Left lung (tissue), 10 donors: ENCODE measurements around the gene RRBP1. TPM values are rescaled to one million over a fixed set of nuclear protein-coding genes. Genes with fewer than 3 reads are reported as not detected.
A peak's percentile ranks its signal among the peaks of the same experiment; 100 is the strongest.

Experiments used
- ATAC-seq: fragments of 200-7000 bp; cut with Tn5 transposase; one replicate; pipeline ENCODE4 v1.9.1; 2020; ENCODE audit warnings: moderate library complexity
- DNase-seq, 4 donors: peaks; one replicate each; pipeline ENCODE4 v3.0.0-alpha.2; 2013 to 2020
- H3K27ac ChIP-seq, 2 donors: fragments of 200-600 bp; sonication (generic) in 1 of 2; one replicate each; pipeline versions ENCODE4 v1.5.0 to v1.8.0; 2020 to 2021
- H3K27me3 ChIP-seq, 2 donors: fragments of 200-600 bp; sonication (generic) in 1 of 2; one replicate each; pipeline versions ENCODE4 v1.5.0 to v1.8.0; 2020 to 2021
- H3K36me3 ChIP-seq, 2 donors: fragments of 200-600 bp; sonication (generic) in 1 of 2; one replicate each; pipeline versions ENCODE4 v1.5.0 to v1.8.0; 2020 to 2021
- H3K4me1 ChIP-seq, 2 donors: fragments of 200-600 bp; one replicate each; pipeline ENCODE4 v1.8.0; 2021
- H3K4me3 ChIP-seq, 2 donors: fragments of 200-600 bp; sonication (generic) in 1 of 2; one replicate each; pipeline versions ENCODE4 v1.5.0 to v1.8.0; 2020 to 2021; ENCODE audit warnings: mild to moderate bottlenecking in 1 of 2
- H3K9me3 ChIP-seq, 2 donors: fragments of 200-600 bp; sonication (generic) in 1 of 2; one replicate each; pipeline versions ENCODE4 v1.5.0 to v1.8.0; 2020 to 2021
- CTCF ChIP-seq, 2 donors: fragments of 200-600 bp; sonication (generic) in 1 of 2; IDR thresholded peaks; one replicate each; pipeline versions ENCODE4 v1.5.0 to v1.8.0; 2021; ENCODE audit warnings: antibody characterized with exemption in 2 of 2
- intact Hi-C, 2 donors: fragments of 100-400 bp; cut with DNase I; formaldehyde crosslinking; loops; one replicate each; pipeline versions ENCODE4 v1.11.2 to v1.14.2; 2022
- polyA plus RNA-seq, 6 donors: library from polyadenylated mRNA; unstranded; fragments of 120-200 nt; gene quantifications; one replicate each; pipeline ENCODE4 v1.2.1, GENCODE V29; 2013; ENCODE audit not compliant: insufficient read length in 6 of 6
- total RNA-seq, 2 donors: library from RNA; stranded (reverse); fragmentation: NEBNext Ultra II Directional; extraction: Animal tissue kit (Norgen Biotek cat#: 25700); gene quantifications; one replicate each; pipeline ENCODE4 v1.2.1, GENCODE V29; 2021
- donor health status: DM: no; HTN: yes; CAD: no.
- donor health status: DM: no; HTN: no; CAD: no.

Gene RRBP1
- total and polyA plus RNA-seq, 8 donors: 110 to 263 (median 131) TPM

GRCh38 chr20:17614176-17614811 lies 67.7 kb downstream of the RRBP1 start:
- H3K27me3 ChIP-seq: no peaks in the 10 kb centered on the region
- no peak overlapping the region for H3K4me3 ChIP-seq
- DNase-seq (peak in 3 of 4 donors; percentile 29 to 83 (median 46)), ATAC-seq (peak; percentile 16)
- peak overlapping the region in 1 of 2 donors; percentile 19 for H3K27ac ChIP-seq
- TF ChIP-seq CTCF (IDR thresholded peaks at IDR 0.05): no peak
- H3K4me1 ChIP-seq: peaks cover 3 to 43% of the 10 kb centered on the region in 2 donors
- no peaks in the 10 kb centered on the region for H3K9me3 ChIP-seq
- intact Hi-C loops: loop anchor here in 1 of 2 donors (10.0 kb wide), 1 partner anchor 79 kb away; the partner anchor contains the start of gene BFSP1
- peaks cover 0 to 86% of the 10 kb centered on the region in 2 donors for H3K36me3 ChIP-seq

- no peak for TF ChIP-seq CTCF (IDR thresholded peaks at IDR 0.05)
- no peaks in the 10 kb centered on the region for H3K9me3 ChIP-seq
- DNase-seq (peak in 1 of 4 donors; percentile 78), ATAC-seq (no peak)
- intact Hi-C loops: loop anchor here in 1 of 2 donors (10.0 kb wide), 1 partner anchor 79 kb away; the partner anchor contains the start of gene BFSP1
- H3K4me3 ChIP-seq: no peak overlapping the region
- H3K4me1 ChIP-seq: peaks cover 3 to 43% of the 10 kb centered on the region in 2 donors
- peak overlapping the region; percentile 51 to 58 for H3K27ac ChIP-seq
- no peaks in the 10 kb centered on the region for H3K27me3 ChIP-seq
- H3K36me3 ChIP-seq: peaks cover 0 to 85% of the 10 kb centered on the region in 2 donors
These were observed 68.5 kb downstream of the RRBP1 start for GRCh38 chr20:17613328-17614175.

- intact Hi-C loops: loop anchor here in 1 of 2 donors (10.0 kb wide), 1 partner anchor 78 kb away; the partner anchor contains the start of gene BFSP1
- H3K4me3 ChIP-seq: no peak overlapping the region
- H3K9me3 ChIP-seq: no peaks in the 10 kb centered on the region
- DNase-seq: no peak
- no peaks in the 10 kb centered on the region for H3K27me3 ChIP-seq
- ATAC-seq: no peak
- H3K27ac ChIP-seq: peak overlapping the region; percentile 51 to 58
- peaks cover 3 to 43% of the 10 kb centered on the region in 2 donors for H3K4me1 ChIP-seq
- H3K36me3 ChIP-seq: peaks cover 0 to 85% of the 10 kb centered on the region in 2 donors
- TF ChIP-seq CTCF (IDR thresholded peaks at IDR 0.05): no peak
These were observed 69.1 kb downstream of the RRBP1 start for GRCh38 chr20:17612992-17613327.

- H3K27me3 ChIP-seq: no peaks in the 10 kb centered on the region
- TF ChIP-seq CTCF (IDR thresholded peaks at IDR 0.05): no peak
- DNase-seq: no peak
- peak; percentile 36 for ATAC-seq
- peaks cover 3 to 40% of the 10 kb centered on the region in 2 donors for H3K4me1 ChIP-seq
- H3K4me3 ChIP-seq: no peak overlapping the region
- intact Hi-C loops: loop anchor here in 1 of 2 donors (10.0 kb wide), 1 partner anchor 78 kb away; the partner anchor contains the start of gene BFSP1
- H3K27ac ChIP-seq: peak overlapping the region; percentile 51 to 58
- H3K36me3 ChIP-seq: peaks cover 0 to 85% of the 10 kb centered on the region in 2 donors
- H3K9me3 ChIP-seq: no peaks in the 10 kb centered on the region
These were observed 69.6 kb downstream of the RRBP1 start for GRCh38 chr20:17612287-17612991.
